Stimulated activated CD4-positive, alpha-beta T cell treated with anti-CD3 and anti-CD28 coated beads, Interleukin-1b, Interleukin-23, amount 100 ng/mL, for 48 hours (primary cell): Measurements from ENCODE around the gene CERS1.

Experiments
- DNase-seq: peaks from one replicate; pipeline ENCODE4 v3.0.0-alpha.2; 2020

CERS1 gene, protein sequence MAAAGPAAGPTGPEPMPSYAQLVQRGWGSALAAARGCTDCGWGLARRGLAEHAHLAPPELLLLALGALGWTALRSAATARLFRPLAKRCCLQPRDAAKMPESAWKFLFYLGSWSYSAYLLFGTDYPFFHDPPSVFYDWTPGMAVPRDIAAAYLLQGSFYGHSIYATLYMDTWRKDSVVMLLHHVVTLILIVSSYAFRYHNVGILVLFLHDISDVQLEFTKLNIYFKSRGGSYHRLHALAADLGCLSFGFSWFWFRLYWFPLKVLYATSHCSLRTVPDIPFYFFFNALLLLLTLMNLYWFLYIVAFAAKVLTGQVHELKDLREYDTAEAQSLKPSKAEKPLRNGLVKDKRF

DNA sequence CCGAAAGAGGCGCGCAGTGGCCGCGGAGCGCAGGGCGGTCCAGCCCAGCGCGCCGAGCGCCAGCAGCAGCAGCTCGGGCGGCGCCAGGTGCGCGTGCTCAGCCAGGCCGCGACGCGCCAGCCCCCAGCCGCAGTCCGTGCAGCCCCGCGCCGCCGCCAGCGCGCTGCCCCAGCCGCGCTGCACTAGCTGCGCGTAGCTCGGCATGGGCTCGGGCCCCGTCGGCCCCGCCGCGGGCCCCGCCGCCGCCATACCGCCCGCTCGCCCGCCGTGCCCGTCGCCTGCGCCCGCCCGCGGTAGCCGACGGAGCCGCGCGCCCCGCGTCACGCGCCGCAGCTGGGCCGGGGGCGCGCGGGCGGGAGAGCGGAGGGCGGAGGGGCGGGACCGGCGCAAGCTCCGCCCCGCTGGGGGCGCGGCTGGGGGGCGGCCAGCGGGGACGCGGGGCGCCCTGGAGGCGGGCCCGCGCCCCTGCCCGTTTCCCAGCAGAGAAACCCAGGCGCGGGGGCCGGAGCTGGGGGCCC, at the start of gene CERS1:
TSS of gene CERS1 (minus strand) at position 335 of the 518 bp plus-strand sequence. CDS start at position 249, 86 bp downstream.
- no peak for DNase-seq

DNA sequence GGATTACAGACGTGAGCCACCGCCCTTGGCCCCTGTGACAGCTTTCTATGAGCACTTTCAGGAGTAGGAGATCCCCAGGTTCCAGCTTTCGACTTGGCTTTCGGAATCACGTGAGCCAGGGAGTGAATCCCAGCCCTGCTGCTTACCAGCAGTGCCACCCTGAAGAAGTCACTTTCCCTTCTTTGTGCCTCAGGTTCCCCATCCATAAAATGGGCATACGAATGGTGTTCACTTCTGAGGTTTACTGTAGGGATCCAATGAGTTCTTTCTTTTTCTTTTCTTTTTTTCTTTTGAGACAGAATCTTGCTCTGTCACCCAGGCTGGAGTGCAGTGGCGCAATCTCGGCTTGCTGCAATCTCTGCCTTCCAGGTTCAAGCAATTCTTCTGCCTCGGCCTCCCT, 49.3 kb upstream of the CERS1 start:
- DNase-seq, result no peak

DNA sequence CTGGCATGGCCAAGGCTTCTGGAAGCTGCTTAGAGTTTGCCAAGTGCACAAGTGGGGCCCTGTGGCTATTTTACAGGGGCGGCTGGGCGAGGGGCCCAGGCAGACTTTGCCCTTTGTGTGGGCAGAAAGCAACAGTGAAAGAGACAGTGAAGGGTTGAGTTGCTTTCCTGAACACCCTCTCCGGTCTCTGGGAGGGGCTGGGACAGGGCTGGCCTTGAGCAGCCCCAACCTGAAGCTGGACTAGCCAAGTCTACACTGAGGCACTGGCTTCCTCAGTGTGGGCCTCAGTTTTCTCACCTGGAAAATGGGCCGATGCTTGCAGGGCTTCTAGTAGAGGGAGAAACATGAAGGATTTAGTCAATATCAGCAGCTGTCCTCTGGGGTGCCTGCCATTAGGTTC, 47.5 kb upstream of the CERS1 start:
- no peak for DNase-seq

DNA sequence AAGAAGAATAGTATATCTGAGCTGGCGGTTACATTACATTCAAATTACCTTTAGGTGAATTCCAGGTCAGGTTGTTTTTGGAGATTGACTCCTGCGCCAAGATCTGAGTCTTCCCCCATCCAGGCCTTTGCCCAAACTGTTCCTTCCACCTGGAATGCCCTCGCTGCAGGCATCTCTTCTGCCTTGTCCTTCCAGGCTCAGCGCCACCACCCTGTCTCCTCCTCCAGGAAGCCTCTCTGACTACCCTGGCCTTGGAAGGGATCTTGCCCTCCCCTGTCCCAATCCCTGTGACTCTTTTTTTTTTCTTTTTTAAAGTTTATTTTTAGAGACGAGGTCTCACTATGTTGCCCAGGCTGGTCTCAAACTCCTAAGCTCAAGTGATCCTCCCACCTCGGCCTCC, 46.7 kb upstream of the CERS1 start:
- DNase-seq, result no peak

DNA sequence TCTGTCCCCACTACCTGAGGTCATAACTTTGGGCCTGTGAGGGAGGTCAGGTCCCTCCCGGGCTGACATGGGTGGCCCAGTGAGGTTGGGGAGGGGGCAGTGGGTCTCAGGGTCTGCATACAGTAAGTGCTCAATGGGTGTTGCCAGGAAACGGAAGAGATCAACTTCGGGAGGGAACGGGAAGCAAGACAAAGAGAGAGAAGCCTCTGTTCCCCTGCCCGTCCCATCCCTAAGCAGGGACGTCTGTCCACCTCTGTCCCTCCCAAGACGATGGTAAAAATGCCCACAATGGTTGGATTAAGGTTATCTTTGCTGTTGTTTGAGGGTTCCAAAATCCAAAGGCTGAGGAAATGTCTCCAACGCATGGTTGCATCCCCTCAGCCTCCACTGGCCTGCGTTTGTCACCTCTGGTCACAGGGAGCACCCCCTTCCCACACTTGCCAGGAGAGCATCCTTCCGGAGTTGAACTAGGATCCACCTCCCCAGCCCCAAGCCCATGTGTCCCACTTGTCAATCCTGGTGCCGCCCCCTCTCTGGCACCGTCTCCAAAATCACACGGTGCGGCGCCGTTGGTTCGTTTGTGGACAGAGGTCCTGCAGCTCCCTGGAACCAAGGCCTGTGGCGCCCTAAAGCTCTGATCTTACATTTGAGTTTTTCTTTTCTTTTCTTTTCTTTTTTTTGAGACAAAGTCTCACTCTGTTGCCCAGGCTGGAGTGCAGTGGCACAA, 45.8 kb upstream of the CERS1 start:
- no peak for DNase-seq

DNA sequence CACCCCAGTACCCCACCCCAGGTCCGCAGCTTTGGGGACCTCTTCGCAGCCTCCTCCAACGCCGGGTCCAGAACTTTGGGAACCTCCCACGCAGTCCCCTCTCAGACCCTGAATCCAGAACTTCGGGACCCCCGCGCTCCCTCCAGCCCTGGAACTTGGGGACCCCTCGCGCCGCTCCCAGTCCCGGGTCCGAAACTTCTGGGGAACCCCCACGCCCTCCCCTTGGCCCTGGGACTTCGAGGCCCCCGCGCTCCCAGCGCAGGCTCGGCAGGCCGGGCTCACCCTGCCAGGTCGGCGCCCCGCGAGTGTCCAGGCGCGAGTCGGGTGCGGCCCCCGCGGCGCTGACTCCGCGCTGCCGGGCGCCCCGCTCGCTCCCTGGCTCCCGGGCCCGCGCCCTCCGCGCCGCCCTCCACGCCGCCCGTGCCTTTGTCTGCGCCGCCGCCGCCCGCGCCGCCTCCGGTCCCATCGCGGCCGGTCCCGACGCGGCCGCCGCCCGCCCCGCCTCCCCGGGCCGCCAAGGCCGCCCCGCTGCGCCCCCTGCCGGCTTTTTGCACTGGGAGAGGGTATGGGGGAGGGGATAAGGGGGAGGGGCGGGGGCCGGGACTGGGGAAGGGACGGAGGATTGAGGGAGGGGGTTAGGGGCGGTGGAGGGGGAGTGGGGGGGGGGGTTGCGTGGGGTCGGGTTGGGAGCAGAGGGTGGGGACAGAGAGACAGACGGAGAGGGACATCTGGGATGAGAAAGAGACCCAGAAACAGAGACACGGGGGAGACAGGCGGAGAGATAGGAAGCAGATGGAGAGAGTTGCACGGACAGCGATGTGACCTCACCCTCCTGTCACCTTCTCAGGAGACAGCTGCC, 45.0 kb upstream of the CERS1 start, which contains the start of gene HOMER3:
TSS of gene HOMER3 (minus strand) at position 449 of the 859 bp plus-strand sequence. CDS start 2,235 bp downstream, outside the sequence.
- DNase-seq, result peak; percentile 61

DNA sequence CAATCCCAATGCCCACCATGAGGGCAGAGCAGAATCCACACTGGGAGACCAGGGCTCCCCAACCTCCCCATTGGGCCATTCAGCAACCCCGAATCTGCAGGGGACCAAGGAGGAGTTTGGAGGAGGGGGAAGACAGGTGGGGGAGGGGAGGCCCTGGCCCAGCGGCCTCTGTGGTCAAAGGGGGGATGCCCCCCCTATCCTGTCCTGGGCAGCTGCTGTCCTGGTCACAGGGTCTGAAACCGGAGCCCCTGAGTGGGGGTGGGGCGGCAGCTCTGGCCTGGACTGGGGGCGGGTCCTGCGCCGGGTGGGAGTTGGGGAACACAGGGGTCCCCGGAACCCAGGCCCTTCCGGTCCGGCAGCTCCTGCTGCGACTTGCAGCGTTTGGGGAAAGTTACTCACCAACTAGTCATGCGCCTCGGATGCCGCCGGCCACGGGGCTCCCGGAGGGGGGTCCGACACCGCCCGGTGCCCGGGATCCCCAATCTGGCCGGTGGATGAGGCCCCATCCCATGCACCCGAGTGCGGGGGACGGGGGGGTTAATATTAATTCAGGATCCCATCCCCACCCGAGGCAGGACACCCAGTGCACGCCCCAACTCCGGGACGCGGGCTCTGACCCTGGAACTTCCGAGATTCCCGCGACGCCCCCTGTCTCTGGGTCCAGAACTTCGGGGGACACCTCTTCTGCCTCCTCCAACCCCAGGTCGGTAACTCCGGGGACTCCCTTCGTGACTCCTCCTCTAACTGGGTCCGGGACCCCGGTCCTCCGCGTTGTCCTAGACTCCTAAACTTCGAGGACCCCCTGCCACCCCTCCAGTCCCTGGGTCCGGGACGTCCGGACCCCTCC, 44.2 kb upstream of the CERS1 start:
- no peak for DNase-seq

DNA sequence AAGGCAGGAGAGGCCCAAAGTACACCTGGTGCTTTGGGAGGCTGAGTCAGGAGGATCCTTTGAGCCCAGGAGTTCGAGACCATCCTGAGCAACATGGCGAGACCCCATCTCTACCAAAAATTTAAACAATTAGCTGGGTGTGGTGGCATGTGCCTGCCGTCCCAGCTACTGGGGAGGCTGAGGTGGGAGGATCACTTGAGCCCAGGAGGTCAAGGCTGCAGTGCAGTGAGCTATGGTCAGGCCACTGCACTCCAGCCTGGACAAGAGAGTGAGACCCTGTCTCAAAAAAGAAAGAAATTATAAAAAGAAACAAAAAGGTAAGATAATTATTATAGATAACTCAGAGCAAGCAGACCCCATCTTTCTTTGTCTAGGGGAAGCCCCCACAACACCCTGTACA, 43.2 kb upstream of the CERS1 start:
- no peak for DNase-seq

DNA sequence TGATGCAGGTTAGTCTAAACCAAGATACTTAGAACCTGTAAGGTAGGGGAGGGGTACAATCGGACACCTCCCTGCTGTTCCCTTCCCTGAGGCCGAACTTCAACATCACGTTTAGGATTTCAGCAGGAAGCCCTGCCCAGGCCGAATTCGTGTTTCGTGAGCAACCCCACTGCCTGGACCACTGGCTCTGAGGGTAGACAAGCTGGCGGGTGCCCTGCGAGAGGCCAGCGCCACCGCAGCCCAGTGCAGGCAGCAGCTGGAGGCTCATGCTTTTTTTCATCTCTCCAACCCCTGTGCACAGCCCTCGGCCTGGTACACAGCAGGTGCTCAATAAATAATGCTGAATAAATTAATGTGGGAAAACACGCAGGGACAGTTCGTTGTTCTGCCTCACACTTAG, 37.3 kb upstream of the CERS1 start:
- DNase-seq, result no peak

DNA sequence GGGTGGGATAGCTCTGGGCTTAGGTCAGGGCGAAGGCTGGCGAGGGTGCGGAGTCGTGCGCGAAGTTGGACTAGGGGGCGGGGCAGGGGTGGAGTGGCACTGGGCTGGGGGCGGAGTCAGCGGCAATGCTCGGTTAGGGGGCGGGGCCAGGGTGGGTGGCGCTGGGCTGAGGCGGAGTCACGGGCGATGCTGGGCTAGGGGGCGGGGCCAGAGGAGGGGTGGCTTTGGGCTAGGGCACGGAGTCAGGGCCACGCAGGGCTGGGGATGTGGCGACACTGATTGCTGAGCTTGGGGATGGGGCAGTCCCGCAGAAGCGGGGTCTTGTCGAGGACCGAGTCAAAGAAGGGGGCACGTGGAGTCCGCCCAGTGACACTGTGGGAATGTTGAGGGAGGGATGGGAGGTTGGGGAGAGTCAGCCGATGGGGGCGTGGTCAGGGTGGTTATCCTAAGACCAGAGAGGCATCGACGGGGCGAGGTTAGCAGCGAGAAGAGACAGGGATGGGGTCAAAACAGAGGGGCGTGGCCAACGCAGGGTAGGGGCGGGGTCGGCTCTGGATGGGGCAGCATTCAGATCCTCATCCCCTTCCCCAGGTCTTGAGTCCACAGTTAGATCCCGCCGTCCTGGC, 36.4 kb upstream of the CERS1 start:
- peak; percentile 90 for DNase-seq

DNA sequence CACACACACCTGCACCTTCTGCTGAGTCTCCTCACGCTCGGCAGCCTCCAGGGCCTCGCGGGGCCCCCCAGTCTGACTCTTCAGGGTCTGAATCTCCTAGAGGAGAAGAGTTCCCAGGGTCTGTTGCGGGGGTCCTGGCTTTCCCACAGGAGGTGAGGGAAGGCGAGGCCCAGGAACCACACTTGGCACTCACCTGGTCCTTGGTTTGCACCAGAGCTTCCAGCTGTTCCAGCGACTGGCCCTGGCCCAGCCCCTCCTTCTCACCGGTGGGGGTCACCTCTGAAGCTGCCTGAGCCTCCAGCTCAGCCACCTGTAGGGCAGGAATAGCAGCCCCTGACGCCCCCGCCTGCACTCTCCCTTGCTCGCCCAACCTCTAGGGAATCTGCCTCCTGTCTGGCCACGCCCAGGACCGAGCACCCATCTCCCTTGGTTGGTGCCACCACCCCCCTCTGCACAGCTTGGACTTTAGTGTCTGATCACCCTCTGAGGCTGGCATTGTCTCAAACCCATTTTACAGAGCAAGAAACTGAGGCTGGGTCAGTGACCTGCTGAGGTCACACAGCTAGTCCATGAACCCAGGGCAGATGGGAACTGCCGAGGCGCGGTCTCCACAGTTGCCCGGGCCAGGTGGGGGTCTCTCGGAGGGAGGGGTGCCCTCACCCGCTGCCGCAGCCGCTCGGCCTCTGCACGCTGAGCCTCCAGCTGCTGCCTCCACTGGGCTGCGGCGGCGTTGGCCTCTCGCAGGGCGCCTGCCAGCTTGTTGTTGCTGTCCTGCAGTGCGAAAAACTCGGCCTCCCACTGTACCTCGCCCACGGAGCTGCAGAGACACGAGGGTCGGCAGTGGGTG, 35.6 kb upstream of the CERS1 start:
- DNase-seq, result no peak

DNA sequence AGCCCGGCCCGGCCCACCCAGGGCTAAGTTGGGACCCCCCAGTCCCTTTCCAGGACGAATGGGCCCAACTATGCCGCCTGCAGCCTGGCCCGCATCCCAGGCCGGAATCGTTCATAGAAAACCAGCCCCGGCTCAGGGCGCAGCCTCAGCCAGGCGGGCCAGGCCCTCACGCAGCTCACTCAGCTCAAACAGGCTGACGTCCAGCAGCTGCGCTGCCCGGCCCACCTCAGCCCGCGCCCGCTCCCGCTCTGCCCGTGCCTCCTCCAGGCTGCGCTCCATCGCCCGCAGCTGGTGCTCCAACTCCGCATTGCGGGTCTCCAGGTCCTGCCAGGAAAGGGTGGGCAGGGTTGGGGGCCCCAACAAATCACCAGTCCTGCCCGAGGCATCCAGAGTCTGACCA, 33.4 kb upstream of the CERS1 start:
- no peak for DNase-seq

DNA sequence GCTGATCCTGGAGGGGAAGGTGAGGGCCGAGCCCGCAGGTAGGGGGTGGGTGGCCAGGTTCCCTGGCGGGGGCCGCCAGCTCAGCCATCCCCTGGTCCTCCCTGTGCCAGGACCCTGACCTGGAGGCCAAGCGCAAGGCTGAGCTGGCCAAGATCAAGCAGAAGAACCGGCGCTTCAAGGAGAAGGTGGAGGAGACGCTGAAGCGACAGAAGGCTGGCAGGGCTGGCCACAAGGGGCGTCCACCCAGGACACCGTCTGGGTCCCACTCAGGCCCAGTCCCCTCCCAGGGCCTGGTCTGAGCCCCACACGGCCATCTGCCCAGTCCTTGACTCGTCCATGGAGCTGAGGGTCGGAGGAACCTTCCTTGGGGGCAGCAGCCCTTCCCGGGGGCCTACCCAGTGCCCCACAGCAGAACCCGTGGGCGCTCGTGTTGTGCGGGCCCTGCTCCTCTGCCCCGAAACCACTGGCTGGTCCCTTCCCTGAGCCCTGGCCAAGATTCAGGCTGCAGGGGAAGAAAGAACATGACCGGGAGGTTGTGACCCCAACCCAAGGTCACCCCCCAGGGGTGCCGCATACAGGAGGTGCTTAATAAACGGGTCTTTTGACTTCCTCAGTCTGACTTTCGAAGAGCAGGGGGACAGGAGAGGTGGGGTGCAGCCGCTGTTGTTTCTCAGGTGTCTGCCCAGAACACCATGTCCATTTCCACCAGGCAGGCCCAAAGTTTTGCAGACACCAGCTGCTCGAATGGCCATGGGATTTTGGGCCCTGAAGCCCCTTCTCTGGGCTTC, 32.3 kb upstream of the CERS1 start:
- no peak for DNase-seq

DNA sequence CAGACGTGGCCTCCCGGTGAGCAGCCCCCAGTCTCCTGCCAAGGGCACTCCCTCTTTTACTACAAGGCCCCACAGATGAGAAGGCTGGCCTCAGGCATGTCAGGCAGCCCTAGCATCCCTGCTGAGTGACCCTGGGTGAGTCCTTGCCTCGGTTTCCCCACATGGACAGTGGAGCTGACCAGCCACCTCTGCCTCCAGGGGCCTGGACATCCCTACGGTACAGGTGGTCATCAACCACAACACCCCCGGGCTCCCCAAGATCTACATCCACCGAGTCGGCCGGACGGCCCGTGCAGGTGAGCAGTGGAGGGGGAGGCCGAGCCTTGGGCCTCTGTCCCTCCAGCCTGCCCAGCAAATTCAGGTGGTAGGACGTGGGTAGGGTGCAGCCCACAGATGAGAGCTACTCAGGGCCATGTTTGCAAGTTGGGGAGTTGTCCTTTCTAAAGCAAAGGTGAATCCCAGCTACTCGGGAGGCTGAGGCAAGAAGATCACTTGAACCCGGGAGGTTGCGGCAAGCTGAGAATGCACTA, 28.8 kb upstream of the CERS1 start:
- DNase-seq, result no peak

DNA sequence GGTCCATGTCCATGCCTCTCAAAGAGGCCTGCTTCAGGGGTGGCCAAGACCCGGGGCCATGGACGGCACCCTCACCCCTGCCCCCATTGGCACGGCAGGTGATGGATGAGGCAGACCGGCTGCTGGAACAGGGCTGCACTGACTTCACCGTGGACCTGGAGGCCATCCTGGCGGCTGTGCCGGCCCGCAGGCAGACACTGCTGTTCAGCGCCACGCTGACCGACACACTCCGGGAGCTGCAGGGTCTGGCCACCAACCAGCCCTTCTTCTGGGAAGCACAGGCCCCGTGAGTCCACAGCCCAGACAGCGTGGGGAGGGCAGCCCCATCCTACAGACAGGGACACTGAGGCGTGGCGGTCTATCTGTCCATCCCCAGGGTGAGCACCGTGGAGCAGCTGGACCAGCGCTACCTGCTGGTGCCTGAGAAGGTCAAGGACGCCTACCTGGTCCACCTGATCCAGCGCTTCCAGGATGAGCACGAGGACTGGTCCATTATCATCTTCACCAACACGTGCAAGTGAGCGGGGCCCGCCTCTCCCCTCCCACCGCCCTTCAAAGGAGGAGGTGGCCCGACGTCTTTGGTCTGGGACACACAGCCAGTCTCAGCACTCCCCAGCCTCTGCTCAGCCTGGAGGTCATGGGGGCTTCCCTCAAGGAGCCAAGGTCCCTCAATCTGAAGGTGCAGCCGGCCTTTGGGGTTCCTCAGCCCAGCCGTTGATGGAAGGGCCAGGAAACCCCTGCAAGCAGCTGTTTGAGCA, 26.4 kb upstream of the CERS1 start:
- no peak for DNase-seq

DNA sequence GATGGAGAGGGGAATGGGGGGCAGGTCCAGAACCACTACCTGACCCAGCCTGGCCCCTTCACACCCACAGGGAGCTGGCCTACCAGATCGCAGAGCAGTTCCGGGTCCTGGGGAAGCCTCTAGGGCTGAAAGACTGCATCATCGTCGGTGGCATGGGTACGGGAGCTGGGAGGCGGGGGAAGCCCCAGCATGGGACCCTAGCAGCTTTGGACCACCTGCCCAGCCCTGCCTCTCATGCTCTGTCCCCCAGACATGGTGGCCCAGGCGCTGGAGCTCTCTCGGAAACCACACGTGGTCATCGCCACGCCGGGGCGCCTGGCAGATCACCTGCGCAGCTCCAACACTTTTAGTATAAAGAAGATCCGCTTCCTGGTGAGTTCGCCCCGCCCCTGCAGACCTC, 25.6 kb upstream of the CERS1 start:
- no peak for DNase-seq

DNA sequence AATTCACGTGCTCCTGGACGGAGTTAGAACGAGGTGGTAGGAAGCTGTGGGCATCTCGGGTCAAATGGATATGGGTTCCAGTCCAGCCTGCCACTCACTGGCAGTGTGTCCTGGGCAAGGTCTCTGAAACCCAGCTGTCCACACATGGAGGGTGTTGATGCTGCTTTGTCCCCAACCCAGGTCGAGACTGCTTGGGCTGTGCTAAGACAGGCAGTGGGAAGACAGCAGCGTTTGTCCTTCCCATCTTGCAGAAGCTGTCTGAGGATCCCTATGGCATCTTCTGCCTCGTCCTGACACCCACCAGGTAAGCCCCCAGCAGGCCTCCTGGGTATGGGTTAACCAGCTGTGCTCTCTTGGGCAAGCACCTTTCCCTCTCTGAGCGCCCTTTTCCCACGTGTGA, 24.4 kb upstream of the CERS1 start:
- DNase-seq, result no peak

DNA sequence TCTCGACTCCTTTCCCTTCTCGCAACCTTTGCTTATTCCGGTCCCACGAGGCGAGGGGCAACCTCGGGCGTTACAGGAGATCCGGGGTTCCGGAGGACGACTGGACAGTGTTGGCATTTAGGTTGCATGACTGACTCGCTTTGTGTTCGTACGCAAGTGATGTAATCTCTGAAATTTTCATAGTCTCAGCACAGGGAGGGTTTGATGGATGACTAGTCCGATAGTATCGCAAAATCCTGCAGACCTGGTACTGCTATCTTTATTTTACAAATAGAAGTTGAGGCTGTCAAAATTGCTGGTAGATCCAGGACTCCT, 23.9 kb upstream of the CERS1 start:
- DNase-seq, result no peak
